Colonic mucosa (tissue), 4 donors: ENCODE measurements around the gene CMIP. TPM values are rescaled to one million over a fixed set of nuclear protein-coding genes. Genes with fewer than 3 reads are reported as not detected.

Experiments used
- DNase-seq: peaks from one replicate; pipeline ENCODE4 v3.0.0-alpha.2; 2020
- H3K27ac ChIP-seq: fragments of 200-600 bp; one replicate; pipeline ENCODE4 v1.8.0; 2021
- H3K27me3 ChIP-seq: fragments of 200-600 bp; one replicate; pipeline ENCODE4 v1.8.0; 2021
- H3K36me3 ChIP-seq: fragments of 200-600 bp; one replicate; pipeline ENCODE4 v1.8.0; 2021
- H3K4me1 ChIP-seq: fragments of 200-600 bp; one replicate; pipeline ENCODE4 v1.8.0; 2021; ENCODE audit warnings: mild to moderate bottlenecking
- H3K4me3 ChIP-seq: fragments of 200-600 bp; one replicate; pipeline ENCODE4 v1.8.0; 2021
- H3K9ac ChIP-seq, 2 donors: one replicate each; pipeline ENCODE4 v1.7.0; 2013; ENCODE audit warnings: control low read depth in 2 of 2, low read depth in 2 of 2, low read length in 2 of 2
- H3K9me3 ChIP-seq: fragments of 200-600 bp; one replicate; pipeline ENCODE4 v1.8.0; 2021
- intact Hi-C: fragments of 100-400 bp; cut with DNase I; formaldehyde crosslinking; loops from one replicate; pipeline ENCODE4 v1.14.1; 2022
- total RNA-seq, 2 donors: library from RNA; stranded (reverse); fragmentation: NEBNext Ultra II Directional in 1 of 2; extraction: Animal tissue kit (Norgen Biotek cat#: 25700) in 1 of 2; gene quantifications; one replicate each; pipeline ENCODE4 v1.2.1, GENCODE V29; 2021
- TF ChIP-seq, protein P1 (sequence below): fragments of 200-600 bp; IDR thresholded peaks from one replicate; pipeline ENCODE4 v1.8.0; 2022; ENCODE audit warnings: antibody characterized with exemption, mild to moderate bottlenecking
- donor health status: healthy.
- donor health status: DM: no; HTN: no; CAD: no.
- donor health status: DM: no; HTN: no; CAD: no.

Gene CMIP
- total RNA-seq, 2 donors from 2014 or later: 83.4 to 107 TPM

- Histone ChIP-seq H3K4me1 (no peaks in the 10 kb centered on the region), H3K9me3 (no peaks in the 10 kb centered on the region), H3K27ac (no peak overlapping the region), H3K4me3 (no peak overlapping the region), H3K9ac (no peak overlapping the region), H3K36me3 (no peaks in the 10 kb centered on the region), H3K27me3 (no peaks in the 10 kb centered on the region)
- TF ChIP-seq, protein P1, sequence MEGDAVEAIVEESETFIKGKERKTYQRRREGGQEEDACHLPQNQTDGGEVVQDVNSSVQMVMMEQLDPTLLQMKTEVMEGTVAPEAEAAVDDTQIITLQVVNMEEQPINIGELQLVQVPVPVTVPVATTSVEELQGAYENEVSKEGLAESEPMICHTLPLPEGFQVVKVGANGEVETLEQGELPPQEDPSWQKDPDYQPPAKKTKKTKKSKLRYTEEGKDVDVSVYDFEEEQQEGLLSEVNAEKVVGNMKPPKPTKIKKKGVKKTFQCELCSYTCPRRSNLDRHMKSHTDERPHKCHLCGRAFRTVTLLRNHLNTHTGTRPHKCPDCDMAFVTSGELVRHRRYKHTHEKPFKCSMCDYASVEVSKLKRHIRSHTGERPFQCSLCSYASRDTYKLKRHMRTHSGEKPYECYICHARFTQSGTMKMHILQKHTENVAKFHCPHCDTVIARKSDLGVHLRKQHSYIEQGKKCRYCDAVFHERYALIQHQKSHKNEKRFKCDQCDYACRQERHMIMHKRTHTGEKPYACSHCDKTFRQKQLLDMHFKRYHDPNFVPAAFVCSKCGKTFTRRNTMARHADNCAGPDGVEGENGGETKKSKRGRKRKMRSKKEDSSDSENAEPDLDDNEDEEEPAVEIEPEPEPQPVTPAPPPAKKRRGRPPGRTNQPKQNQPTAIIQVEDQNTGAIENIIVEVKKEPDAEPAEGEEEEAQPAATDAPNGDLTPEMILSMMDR: no peak
- intact Hi-C loops: no loop called here
- DNase-seq: no peak
These were observed 128.0 kb downstream of the CMIP start for GRCh38 chr16:81572386-81573144.

DNA sequence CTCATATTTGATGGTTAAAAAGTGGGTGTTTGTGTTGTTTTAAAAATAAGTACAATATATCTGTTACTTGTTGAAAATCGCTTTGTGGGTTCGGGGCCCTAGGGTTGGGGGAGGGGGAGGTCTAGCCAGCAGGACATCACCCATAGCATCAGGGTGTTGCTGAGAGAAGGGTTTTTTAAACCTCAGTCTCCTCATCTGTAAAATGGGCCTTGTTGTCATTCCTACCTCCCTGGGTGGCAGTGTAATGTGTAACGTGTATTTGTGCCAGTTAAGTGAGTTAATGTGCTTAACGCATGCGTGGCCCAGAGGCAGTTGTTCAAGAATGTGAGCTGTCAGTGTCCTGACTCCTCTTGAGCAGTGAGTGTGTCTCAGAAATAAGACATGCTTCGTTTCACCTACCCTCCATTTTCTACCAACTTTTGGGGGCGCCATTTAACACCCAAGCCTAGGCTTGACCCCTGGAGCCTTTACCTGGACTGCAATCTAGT lies 129.0 kb downstream of the CMIP start:
- no peak for DNase-seq
- H3K9ac ChIP-seq: no peak overlapping the region
- H3K36me3 ChIP-seq: no peaks in the 10 kb centered on the region
- no peaks in the 10 kb centered on the region for H3K4me1 ChIP-seq
- H3K27ac ChIP-seq: no peak overlapping the region
- intact Hi-C loops: no loop called here
- H3K4me3 ChIP-seq: no peak overlapping the region
- H3K27me3 ChIP-seq: no peaks in the 10 kb centered on the region
- no peaks in the 10 kb centered on the region for H3K9me3 ChIP-seq
- TF ChIP-seq, protein P1: no peak

DNA sequence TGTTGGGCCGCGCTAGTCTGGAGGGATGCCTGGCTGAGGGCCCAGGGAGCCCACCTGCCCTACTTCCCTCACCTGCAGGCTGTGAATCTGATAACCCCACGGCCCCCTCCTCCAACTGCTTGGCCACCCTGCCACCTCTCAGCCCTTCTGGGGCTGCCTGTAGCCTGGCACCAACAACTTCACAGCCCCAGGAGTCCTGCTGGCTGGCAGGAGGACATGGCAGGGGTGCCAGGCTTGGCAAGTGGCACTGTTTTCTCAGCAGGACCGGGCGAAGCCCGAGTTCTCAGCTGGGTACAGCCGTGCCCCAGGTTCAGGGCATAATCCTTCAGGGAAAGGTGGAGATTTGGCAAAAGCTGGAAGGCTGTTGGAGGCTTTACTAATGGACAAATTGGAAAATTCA lies 129.6 kb downstream of the CMIP start:
- DNase-seq: no peak
- TF ChIP-seq, protein P1: no peak
- H3K4me1 ChIP-seq: no peaks in the 10 kb centered on the region
- H3K27ac ChIP-seq: no peak overlapping the region
- no peaks in the 10 kb centered on the region for H3K9me3 ChIP-seq
- H3K9ac ChIP-seq: no peak overlapping the region
- intact Hi-C loops: no loop called here
- no peaks in the 10 kb centered on the region for H3K27me3 ChIP-seq
- H3K4me3 ChIP-seq: no peak overlapping the region
- no peaks in the 10 kb centered on the region for H3K36me3 ChIP-seq

DNA sequence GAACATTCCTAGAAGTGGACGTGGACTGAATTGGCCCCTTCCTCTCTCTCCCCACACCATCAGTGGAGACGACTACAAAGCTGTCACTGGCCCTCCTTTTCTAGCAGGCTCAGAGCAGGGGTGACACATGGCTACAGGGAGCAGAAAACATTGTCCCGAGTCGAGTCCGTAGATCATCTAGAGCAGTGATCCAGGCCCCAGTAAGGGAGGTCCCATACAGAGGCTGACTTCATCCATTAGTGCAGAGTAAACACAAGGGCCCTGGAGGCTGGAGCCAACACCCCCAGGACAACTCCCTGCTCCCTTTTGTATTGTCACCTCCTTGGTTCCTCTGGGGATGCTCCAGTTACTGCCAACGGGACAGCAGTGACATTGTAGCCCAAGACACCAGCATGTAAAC lies 130.7 kb downstream of the CMIP start:
- no peaks in the 10 kb centered on the region for H3K36me3 ChIP-seq
- no peaks in the 10 kb centered on the region for H3K27me3 ChIP-seq
- H3K4me3 ChIP-seq: no peak overlapping the region

DNA sequence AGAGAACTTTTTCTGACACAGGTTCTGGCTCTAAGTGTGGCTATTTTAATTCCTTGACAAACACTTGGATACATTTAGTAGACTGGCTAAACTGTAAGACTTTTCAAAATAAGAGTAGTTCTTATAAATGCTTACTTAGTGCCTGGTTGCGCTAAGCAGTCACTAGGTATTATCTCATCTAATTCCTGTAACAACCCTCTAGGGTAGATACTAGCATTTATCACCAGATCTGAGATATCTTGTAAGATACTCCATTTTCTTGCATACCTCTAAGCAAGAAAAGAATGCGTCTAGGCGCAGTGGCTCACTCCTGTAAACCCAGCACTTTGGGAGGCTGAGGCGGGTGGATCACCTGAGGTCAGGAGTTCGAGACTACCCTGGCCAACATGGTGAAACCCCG lies 131.2 kb downstream of the CMIP start:
- Histone ChIP-seq H3K9me3 (no peaks in the 10 kb centered on the region), H3K36me3 (no peaks in the 10 kb centered on the region), H3K9ac (no peak overlapping the region), H3K27me3 (no peaks in the 10 kb centered on the region), H3K4me3 (no peak overlapping the region), H3K4me1 (peaks cover 2% of the 10 kb centered on the region), H3K27ac (no peak overlapping the region)
- intact Hi-C loops: no loop called here
- DNase-seq: no peak
- TF ChIP-seq, protein P1: no peak

More for the DNA sequence above, 130.7 kb downstream of the CMIP start:
- TF ChIP-seq, protein P1: no peak
- intact Hi-C loops: no loop called here
- H3K9me3 ChIP-seq: no peaks in the 10 kb centered on the region
- no peak for DNase-seq
- H3K9ac ChIP-seq: no peak overlapping the region
- H3K27ac ChIP-seq: no peak overlapping the region
- H3K4me1 ChIP-seq: no peaks in the 10 kb centered on the region
